GM20431 (cell line): ENCODE measurements around the gene MRPL55.

Source experiments
- in situ Hi-C: fragments of 300-500 bp; cut with MseI, MboI; formaldehyde crosslinking; loops from one replicate; pipeline ENCODE4 v1.15.0; 2020; ENCODE audit warnings: low sequenced_read_pairs; ENCODE audit not compliant: unreplicated experiment

The MRPL55 gene

DNA sequence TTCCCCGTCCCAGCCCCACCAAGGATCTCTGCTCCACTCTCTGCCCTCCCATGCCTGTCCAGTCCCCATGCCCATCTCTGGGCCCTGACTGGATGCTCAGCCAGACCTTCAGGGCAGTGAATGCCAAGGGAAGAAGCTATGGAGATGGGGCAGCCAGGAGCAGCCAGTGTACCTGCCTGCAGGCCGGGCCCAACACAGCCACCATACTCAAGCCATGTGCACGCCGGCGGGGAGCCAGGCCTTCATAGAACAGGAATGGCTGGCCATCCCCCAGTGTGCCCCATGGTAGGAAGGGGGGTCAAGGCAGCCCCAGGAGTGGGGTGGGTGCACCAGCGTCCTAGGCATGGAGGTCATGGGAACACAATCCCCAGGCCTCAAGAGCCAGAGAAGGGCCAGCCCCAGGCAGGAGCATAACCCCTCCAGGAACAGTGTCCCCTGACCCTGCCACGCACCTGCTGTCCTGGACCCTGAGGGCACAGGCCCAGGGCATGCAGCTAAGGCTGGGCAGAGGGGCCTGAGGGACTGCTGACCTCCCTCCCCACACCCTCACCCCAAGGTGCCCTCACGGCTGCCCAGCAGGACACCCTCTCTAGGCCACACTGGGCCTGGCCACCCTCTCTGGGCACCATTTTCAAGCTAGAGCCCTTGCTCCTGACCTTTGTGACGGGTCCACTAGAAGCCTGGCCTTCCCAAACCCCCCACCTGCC lies 46.9 kb downstream of the MRPL55 start:
- in situ Hi-C loops: no loop called here

DNA sequence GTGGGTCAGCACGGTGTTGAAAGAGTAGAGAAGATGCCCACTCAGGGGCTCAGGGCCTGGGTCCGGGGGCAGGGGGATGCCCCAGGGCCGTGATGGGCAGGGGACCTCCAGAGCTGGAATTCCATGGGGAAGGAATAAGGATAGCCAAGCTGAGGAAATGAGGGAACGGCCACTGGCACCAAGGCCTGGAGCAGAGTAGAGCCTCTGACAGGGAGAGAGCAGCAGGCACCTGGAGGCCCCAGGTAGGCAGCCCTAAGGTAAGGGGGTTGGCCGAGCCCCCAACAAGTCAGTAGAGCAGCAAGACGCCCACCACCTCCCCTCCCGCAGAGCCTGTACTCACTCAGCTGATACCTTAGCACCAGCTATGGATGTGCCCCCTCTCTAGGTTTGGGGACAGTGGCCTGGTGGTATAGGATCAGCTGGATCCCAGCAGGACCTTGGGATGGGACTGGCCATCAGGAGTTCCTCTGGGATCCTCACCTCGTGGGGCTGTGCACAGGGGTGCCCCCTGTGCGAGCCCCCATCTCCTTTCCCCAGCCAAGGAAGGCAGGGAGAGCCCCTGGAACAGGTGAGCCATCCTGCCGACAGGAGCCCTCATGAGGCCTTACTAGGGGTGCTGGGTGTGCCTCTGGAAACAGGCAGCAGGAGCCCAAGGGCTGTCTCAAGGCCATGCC lies 47.6 kb downstream of the MRPL55 start:
- in situ Hi-C loops: no loop called here

DNA sequence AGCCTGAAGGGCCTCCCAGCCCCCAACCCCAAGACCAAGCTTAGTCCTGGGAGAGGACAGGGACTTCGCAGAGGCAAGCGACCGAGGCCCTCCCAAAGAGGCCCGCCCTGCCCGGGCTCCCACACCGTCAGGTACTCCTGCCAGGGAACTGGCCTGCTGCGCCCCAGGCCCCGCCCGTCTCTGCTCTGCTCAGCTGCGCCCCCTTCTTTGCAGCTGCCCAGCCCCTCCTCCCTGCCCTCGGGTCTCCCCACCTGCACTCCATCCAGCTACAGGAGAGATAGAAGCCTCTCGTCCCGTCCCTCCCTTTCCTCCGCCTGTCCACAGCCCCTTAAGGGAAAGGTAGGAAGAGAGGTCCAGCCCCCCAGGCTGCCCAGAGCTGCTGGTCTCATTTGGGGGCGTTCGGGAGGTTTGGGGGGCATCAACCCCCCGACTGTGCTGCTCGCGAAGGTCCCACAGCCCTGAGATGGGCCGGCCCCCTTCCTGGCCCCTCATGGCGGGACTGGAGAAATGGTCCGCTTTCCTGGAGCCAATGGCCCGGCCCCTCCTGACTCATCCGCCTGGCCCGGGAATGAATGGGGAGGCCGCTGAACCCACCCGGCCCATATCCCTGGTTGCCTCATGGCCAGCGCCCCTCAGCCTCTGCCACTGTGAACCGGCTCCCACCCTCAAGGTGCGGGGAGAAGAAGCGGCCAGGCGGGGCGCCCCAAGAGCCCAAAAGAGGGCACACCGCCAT lies 48.5 kb downstream of the MRPL55 start:
- in situ Hi-C loops: no loop called here

DNA sequence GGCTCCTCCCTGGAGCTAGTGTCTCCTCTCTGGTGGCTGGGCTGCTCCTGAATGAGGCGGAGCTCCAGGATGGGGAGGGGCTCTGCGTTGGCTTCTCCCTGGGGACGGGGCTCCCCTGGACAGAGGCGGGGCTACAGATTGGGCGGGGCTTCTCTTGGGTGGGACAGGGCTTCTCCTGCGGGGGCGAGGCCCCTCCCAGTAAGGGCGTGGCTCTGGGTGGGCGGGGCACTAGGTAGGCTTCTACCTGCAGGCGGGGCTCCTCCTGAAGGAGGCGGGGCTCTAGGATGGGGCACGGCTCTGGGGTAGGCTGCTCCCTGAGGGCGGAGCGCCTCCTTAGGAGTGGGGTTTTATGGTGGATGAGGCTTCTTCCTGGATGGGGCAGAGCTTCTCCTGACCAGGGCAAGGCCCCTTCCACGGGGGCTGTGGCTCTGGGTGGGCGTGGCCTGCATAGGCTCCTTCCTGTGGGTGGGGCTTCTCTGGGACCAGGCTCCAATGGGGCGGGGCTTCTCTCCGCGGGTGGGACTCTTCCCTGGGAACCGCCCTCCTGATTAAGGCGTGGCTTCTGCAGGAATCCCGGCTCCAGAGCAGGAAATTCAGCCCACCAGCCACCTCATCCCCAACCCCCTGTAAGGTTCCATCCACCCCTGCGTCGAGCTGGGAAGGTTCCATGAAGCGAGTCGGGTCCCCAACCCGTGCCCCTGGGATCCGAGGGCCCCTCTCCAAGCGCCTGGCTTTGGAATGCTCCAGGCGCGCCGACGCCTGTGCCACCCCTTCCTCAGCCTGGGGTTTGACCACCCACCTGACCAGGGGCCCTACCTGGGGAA lies 49.3 kb downstream of the MRPL55 start:
- in situ Hi-C loops: no loop called here

DNA sequence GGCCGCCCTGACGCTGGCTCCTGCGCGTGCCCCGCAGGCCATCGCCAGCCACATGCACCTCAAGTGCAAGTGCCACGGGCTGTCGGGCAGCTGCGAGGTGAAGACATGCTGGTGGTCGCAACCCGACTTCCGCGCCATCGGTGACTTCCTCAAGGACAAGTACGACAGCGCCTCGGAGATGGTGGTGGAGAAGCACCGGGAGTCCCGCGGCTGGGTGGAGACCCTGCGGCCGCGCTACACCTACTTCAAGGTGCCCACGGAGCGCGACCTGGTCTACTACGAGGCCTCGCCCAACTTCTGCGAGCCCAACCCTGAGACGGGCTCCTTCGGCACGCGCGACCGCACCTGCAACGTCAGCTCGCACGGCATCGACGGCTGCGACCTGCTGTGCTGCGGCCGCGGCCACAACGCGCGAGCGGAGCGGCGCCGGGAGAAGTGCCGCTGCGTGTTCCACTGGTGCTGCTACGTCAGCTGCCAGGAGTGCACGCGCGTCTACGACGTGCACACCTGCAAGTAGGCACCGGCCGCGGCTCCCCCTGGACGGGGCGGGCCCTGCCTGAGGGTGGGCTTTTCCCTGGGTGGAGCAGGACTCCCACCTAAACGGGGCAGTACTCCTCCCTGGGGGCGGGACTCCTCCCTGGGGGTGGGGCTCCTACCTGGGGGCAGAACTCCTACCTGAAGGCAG lies 50.0 kb downstream of the MRPL55 start:
- in situ Hi-C loops: no loop called here

DNA sequence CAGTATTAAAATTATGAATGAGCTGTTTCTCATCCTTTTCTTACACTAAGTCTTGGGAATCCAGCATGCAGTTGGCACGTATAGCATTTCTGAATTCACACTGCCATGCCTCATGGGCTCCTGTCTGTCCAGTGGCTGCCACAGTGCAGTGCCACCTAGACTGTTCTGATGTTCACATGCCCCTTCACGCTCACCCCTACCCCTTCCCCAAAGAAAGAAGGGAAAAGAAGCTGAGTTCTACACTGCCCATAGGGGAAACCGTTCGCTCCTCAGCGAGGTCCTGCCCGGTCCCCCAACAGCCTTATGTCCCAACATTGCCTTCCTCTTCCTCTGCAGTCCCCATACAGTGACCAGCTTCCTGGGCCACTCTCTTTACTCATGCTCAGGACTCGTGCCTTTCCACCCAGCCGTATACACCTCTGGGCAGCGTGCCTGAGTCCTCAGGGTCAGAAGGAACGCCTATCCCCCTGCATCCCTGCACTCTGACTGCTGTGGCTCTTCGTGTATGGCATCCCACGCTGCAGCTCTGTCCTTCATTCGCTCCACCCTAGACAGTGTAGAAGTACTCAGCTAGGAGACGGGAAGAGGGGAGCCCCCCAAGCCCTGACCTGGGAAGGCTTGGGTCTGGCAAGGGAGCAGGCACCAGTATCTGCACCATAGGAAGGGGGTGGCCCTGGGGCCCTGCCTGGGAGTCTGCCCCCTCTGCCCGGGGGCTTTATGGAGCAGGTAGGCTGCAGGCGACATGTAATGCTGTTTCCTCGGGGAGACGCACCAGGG lies 50.7 kb downstream of the MRPL55 start:
- in situ Hi-C loops: no loop called here
